KG1 (cell line): ENCODE data around the gene ARTN.
A peak's percentile ranks its signal among the peaks of the same experiment; 100 is the strongest.

Experiments
- DNase-seq: peaks from one replicate; lab custom pipeline; 2025; lab: John Stamatoyannopoulos, UW

The ARTN gene

GRCh38 chr1:43970911-43971310 is 37.3 kb downstream of the ARTN start:
- no peak for DNase-seq

- DNase-seq, result no peak
These were observed 37.9 kb downstream of the ARTN start for GRCh38 chr1:43971336-43971980.

GRCh38 chr1:43973981-43974442 is 40.4 kb downstream of the ARTN start:
- DNase-seq, result no peak

- DNase-seq, result peak; percentile 91
These were observed 41.0 kb downstream of the ARTN start, which contains the start of gene ATP6V0B for GRCh38 chr1:43974443-43975248. Gene ATP6V0B (plus strand): TSS chr1:43974960. CDS start chr1:43975041, 81 bp downstream.

GRCh38 chr1:43975249-43975961 is 41.8 kb downstream of the ARTN start:
- DNase-seq, result no peak

GRCh38 chr1:43976045-43976444 is 42.4 kb downstream of the ARTN start:
- no peak for DNase-seq

- no peak for DNase-seq
These were observed 43.3 kb downstream of the ARTN start for GRCh38 chr1:43976890-43977289.

- no peak for DNase-seq
These were observed 44.0 kb downstream of the ARTN start for GRCh38 chr1:43977376-43978263.

GRCh38 chr1:43978264-43978550 is 44.6 kb downstream of the ARTN start:
- DNase-seq, result no peak

GRCh38 chr1:43978551-43979260 is 45.1 kb downstream of the ARTN start, which contains the start of gene B4GALT2:
Gene B4GALT2 (plus strand): TSS chr1:43979210. CDS start chr1:43981161, 1,951 bp downstream.
- no peak for DNase-seq

- DNase-seq, result no peak
These were observed 45.6 kb downstream of the ARTN start for GRCh38 chr1:43979261-43979527.

- no peak for DNase-seq
These were observed 46.1 kb downstream of the ARTN start for GRCh38 chr1:43979528-43980254.

- no peak for DNase-seq
These were observed 46.9 kb downstream of the ARTN start for GRCh38 chr1:43980255-43981134.

GRCh38 chr1:43981135-43981491 is 47.5 kb downstream of the ARTN start:
- no peak for DNase-seq

- no peak for DNase-seq
These were observed 48.0 kb downstream of the ARTN start for GRCh38 chr1:43981636-43982035.

GRCh38 chr1:43982241-43982640 is 48.6 kb downstream of the ARTN start:
- no peak for DNase-seq

- no peak for DNase-seq
These were observed 49.2 kb downstream of the ARTN start for GRCh38 chr1:43982808-43983207.

- no peak for DNase-seq
These were observed 49.8 kb downstream of the ARTN start for GRCh38 chr1:43983253-43983899.

GRCh38 chr1:43984855-43985254 is 51.3 kb downstream of the ARTN start:
- DNase-seq, result no peak
